A549 (cell line): Measurements from ENCODE around the gene NBEAL2. TPM values are rescaled to one million over a fixed set of nuclear protein-coding genes. Genes with fewer than 3 reads are reported as not detected.

Experiments
- ATAC-seq, 2 experiments: fragments of 200-7000 bp in 1 of 2; fragments of >200 bp in 1 of 2; cut with Nextera tagmentation in 1 of 2; cut with Tn5 transposase in 1 of 2; 3 replicates each; pipeline versions ENCODE4 v1.8.0 to v1.9.1; 2018 to 2020; ENCODE audit warnings: mild to moderate bottlenecking in 1 of 2, moderate library complexity in 1 of 2
- CTCF ChIA-PET: fragments of 300-600 bp; sonication (Branson Sonifier 250); formaldehyde crosslinking; extraction: SDS; loops from one replicate; lab custom pipeline; 2021; ENCODE audit warnings: antibody characterized with exemption, inconsistent platforms; lab: Yijun Ruan, JAX
- POLR2A ChIA-PET: fragments of 350-600 bp; formaldehyde crosslinking; extraction: SDS; loops from one replicate; lab custom pipeline; 2021; ENCODE audit warnings: antibody characterized with exemption, inconsistent platforms; lab: Yijun Ruan, JAX
- DNase-seq, 2 experiments: peaks; one replicate each; pipeline versions ENCODE4 v3.0.0 to v3.0.0-alpha.2; 2011 to 2016; ENCODE audit warnings: low read depth in 1 of 2, low spot score in 1 of 2
- FAIRE-seq: peaks from 2 replicates; lab custom pipeline; 2011; peaks lifted over from hg19 to GRCh38; lab: Jason Lieb, UNC
- H3K27ac ChIP-seq, 2 experiments: fragments of >200 bp; sonication (Bioruptor Twin); formaldehyde crosslinking; 3 replicates each; pipeline ENCODE4 v1.5.1; 2016 to 2017
- H3K4me1 ChIP-seq: fragments of >200 bp; sonication (Bioruptor Twin); formaldehyde crosslinking; 3 replicates; pipeline ENCODE4 v1.6.1; 2016
- H3K4me2 ChIP-seq: fragments of >200 bp; sonication (Bioruptor Twin); formaldehyde crosslinking; 3 replicates; pipeline ENCODE4 v1.6.1; 2016
- H3K4me3 ChIP-seq: fragments of >200 bp; sonication (Bioruptor Twin); formaldehyde crosslinking; 3 replicates; pipeline ENCODE4 v1.5.1; 2016
- H3K9me3 ChIP-seq: fragments of >200 bp; sonication (Bioruptor Twin); formaldehyde crosslinking; 3 replicates; pipeline ENCODE4 v1.6.1; 2016
- EP300 ChIP-seq, 2 experiments: fragments of >200 bp; sonication (Bioruptor Twin); formaldehyde crosslinking; IDR thresholded peaks; 2 replicates in 1 of 2; 3 replicates in 1 of 2; pipeline ENCODE4 v1.6.1; 2016 to 2017
- GATA3 ChIP-seq: IDR thresholded peaks from 2 replicates; pipeline ENCODE4 v1.6.1; 2012; ENCODE audit warnings: borderline replicate concordance
- HDAC2 ChIP-seq: fragments of 200-600 bp; sonication (generic); IDR thresholded peaks from 2 replicates; pipeline ENCODE4 v1.6.1; 2016
- HEYL ChIP-seq: fragments of 250-450 bp; sonication (Bioruptor Pico); IDR thresholded peaks from 2 replicates; pipeline ENCODE4 v1.8.0; 2021; ENCODE audit warnings: mild to moderate bottlenecking, moderate library complexity
- HOXA7 ChIP-seq: fragments of 250-450 bp; sonication (Bioruptor Pico); IDR thresholded peaks from 2 replicates; pipeline ENCODE4 v1.5.0; 2020; ENCODE audit warnings: mild to moderate bottlenecking, moderate library complexity
- JUN ChIP-seq, 2 experiments: fragments of >200 bp; sonication (Bioruptor Twin); formaldehyde crosslinking; IDR thresholded peaks; 2 replicates in 1 of 2; 3 replicates in 1 of 2; pipeline ENCODE4 v1.6.1; 2016 to 2017
- JUNB ChIP-seq: fragments of >200 bp; sonication (Bioruptor Twin); formaldehyde crosslinking; IDR thresholded peaks from 2 replicates; pipeline ENCODE4 v1.6.1; 2016
- KDM1A ChIP-seq: fragments of 200-600 bp; sonication (generic); IDR thresholded peaks from 2 replicates; pipeline ENCODE4 v1.6.1; 2016; ENCODE audit warnings: low read depth, mild to moderate bottlenecking
- MAZ ChIP-seq: fragments of 150-350 bp; IDR thresholded peaks from 2 replicates; pipeline ENCODE4 v1.6.1; 2014; ENCODE audit warnings: antibody characterized with exemption, low read depth, low read length, borderline replicate concordance
- NPAS2 ChIP-seq: fragments of 250-450 bp; sonication (Bioruptor Pico); IDR thresholded peaks from 2 replicates; pipeline ENCODE4 v1.8.0; 2022; ENCODE audit warnings: mild to moderate bottlenecking, moderate library complexity, borderline replicate concordance
- NR3C1 ChIP-seq: fragments of >200 bp; sonication (Bioruptor Twin); formaldehyde crosslinking; IDR thresholded peaks from 3 replicates; pipeline ENCODE4 v1.6.1; 2017
- RAD21 ChIP-seq, 2 experiments: fragments of >200 bp in 1 of 2; sonication (Bioruptor Twin) in 1 of 2; formaldehyde crosslinking in 1 of 2; IDR thresholded peaks in 1 of 2; conservative IDR thresholded peaks in 1 of 2; 2 replicates in 1 of 2; 3 replicates in 1 of 2; pipeline ENCODE4 v1.6.1; 2012 to 2018; ENCODE audit warnings: inconsistent platforms in 1 of 2
- SREBF2 ChIP-seq: fragments of 450-650 bp; IDR thresholded peaks from 2 replicates; pipeline ENCODE4 v1.6.1; 2014; ENCODE audit warnings: mild to moderate bottlenecking, moderate library complexity
- WGBS: methylation state at CpG from one replicate; pipeline ENCODE4 v1.1.6; 2017; ENCODE audit errors: missing lambda C conversion rate; 5-methylcytosine and 5-hydroxymethylcytosine counted together
- polyA plus RNA-seq, 4 experiments: library from polyadenylated mRNA; depleted of rRNA in 3 of 4; stranded (reverse); fragments of >200 nt; fragmentation: RNase III in 1 of 4; extraction: RNeasy Plus Mini Kit Qiagen cat#74134 plus additional on column Dnase treatment in 1 of 4; gene quantifications; 2 replicates in 3 of 4; 3 replicates in 1 of 4; pipeline ENCODE4 v1.2.3, GENCODE V29; 2011 to 2017
- TF ChIP-seq, protein P1 (sequence below): fragments of 150-350 bp; IDR thresholded peaks from 2 replicates; pipeline ENCODE4 v1.6.1; 2014; ENCODE audit warnings: low read depth, mild to moderate bottlenecking, low read length
- TF ChIP-seq, protein P2 (sequence below): fragments of 250-450 bp; sonication (Bioruptor Pico); IDR thresholded peaks from 2 replicates; pipeline ENCODE4 v1.5.0; 2020; ENCODE audit warnings: low read depth, mild to moderate bottlenecking, moderate library complexity
- TF ChIP-seq, protein P3 (sequence below): fragments of >200 bp; sonication (Bioruptor Twin); formaldehyde crosslinking; IDR thresholded peaks from 3 replicates; pipeline ENCODE4 v1.6.1; 2016
- TF ChIP-seq, protein P4 (sequence below): fragments of 200-600 bp; sonication (generic); IDR thresholded peaks from 2 replicates; pipeline ENCODE4 v1.6.1; 2016; ENCODE audit warnings: antibody characterized with exemption, mild to moderate bottlenecking, moderate library complexity

NBEAL2 gene
- polyA plus RNA-seq, 2 of the 4 experiments (the other 2 are of a cell fraction): 9.6 to 47.3 TPM

DNA sequence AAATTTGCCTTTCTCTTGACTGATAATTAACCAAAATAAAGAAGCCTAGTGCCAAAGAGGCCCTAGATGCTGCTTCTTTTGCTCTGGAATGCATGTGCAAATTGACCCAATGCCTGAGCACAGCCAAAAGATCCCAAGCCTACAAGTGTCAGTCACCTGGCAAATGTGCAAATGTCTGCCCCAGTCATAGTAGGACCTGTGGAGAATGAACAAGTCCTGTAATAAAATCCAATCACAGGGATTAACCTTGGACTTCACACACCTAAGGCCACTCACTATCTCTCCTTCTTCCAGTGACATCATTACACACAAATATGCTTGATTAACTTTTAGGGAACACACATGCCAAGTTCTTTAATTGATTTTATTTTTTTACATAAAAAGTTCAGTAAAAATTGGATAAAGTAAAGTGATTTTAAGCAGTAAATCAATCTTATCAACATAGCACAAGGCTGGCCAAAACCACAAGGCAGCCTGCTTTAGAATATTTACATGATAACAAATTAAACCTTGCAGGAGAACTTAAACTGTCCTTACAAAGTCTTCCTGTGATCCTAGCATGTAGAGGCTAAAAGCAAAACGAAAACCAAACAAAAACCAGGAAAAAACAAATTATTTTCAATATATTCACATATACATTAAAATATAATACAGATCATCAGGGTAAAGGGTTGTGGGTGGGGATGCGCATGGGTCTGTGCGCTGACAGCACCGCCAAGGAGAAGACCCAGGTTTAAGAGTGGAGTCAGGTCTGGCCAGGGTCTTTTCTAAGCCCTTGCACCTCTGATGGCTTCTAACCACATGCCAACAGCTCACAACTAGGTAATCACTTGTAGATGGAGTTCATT is 36.8 kb downstream of the NBEAL2 start:
- Histone ChIP-seq H3K4me1 (no peaks in the 10 kb centered on the region), H3K9me3 (no peaks in the 10 kb centered on the region), H3K4me2 (no peak overlapping the region), H3K27ac (no peak overlapping the region), H3K4me3 (no peak overlapping the region)
- WGBS: 88% methylated on average over 4 of the region's 4 CpGs
- TF ChIP-seq MAZ (no peak), NR3C1 (no peak)
- DNase-seq: no peak
- POLR2A ChIA-PET: no interaction called here
- no peak for FAIRE-seq
- CTCF ChIA-PET: interaction anchor here (1.8 kb wide), 1 partner anchor 18 kb away, joined by 4 read pairs; no protein-coding TSS in a partner anchor
- no peak for ATAC-seq

DNA sequence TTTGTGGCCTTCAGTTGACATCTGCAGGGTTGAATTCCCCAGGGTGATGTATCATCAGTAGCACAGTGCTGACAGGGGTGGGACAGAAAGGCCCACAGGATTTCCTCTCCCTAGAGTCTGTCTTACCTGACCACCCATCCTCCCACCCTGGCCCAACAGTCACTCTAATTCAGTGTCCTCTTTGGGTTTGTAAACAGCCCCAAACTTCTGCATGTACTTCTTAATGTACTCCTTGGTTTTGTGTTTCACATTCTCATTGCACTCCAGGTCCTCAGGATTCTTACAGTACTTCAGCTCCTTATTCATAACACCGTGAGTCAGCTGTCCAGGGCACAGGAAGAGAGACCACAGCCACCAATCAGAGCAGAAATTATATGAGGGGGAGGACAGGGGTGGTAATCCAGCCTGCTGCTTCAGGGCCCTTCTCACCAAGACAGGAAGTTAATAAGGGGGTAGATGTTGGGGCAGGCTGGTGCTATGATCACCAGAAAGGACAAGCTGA is 37.5 kb downstream of the NBEAL2 start:
- H3K27ac ChIP-seq: no peak overlapping the region
- ATAC-seq: peak in 1 of 2 experiments; percentile 14; a peak in 1 of 6 replicates
- CTCF ChIA-PET: interaction anchor here (1.8 kb wide), 1 partner anchor 19 kb away, joined by 4 read pairs; no protein-coding TSS in a partner anchor
- no peak for TF ChIP-seq JUNB
- no peak for TF ChIP-seq JUN (IDR thresholded peaks at IDR 0.05)
- TF ChIP-seq, protein P1, sequence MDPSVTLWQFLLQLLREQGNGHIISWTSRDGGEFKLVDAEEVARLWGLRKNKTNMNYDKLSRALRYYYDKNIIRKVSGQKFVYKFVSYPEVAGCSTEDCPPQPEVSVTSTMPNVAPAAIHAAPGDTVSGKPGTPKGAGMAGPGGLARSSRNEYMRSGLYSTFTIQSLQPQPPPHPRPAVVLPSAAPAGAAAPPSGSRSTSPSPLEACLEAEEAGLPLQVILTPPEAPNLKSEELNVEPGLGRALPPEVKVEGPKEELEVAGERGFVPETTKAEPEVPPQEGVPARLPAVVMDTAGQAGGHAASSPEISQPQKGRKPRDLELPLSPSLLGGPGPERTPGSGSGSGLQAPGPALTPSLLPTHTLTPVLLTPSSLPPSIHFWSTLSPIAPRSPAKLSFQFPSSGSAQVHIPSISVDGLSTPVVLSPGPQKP: no peak
- TF ChIP-seq HDAC2: no peak
- no peak for TF ChIP-seq RAD21 (conservative IDR thresholded peaks at IDR 0.05 in 1 of 2, IDR thresholded peaks at IDR 0.05 in 1 of 2)
- no peak for TF ChIP-seq HOXA7 (CRISPR knock-in tag)
- no peak for TF ChIP-seq EP300 (IDR thresholded peaks at IDR 0.05)
- TF ChIP-seq SREBF2: no peak
- TF ChIP-seq KDM1A: no peak
- no peak for TF ChIP-seq HEYL
- TF ChIP-seq, protein P2, sequence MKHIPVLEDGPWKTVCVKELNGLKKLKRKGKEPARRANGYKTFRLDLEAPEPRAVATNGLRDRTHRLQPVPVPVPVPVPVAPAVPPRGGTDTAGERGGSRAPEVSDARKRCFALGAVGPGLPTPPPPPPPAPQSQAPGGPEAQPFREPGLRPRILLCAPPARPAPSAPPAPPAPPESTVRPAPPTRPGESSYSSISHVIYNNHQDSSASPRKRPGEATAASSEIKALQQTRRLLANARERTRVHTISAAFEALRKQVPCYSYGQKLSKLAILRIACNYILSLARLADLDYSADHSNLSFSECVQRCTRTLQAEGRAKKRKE (CRISPR knock-in tag): no peak
- TF ChIP-seq, protein P3, sequence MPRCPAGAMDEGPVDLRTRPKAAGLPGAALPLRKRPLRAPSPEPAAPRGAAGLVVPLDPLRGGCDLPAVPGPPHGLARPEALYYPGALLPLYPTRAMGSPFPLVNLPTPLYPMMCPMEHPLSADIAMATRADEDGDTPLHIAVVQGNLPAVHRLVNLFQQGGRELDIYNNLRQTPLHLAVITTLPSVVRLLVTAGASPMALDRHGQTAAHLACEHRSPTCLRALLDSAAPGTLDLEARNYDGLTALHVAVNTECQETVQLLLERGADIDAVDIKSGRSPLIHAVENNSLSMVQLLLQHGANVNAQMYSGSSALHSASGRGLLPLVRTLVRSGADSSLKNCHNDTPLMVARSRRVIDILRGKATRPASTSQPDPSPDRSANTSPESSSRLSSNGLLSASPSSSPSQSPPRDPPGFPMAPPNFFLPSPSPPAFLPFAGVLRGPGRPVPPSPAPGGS: no peak
- TF ChIP-seq, protein P4, sequence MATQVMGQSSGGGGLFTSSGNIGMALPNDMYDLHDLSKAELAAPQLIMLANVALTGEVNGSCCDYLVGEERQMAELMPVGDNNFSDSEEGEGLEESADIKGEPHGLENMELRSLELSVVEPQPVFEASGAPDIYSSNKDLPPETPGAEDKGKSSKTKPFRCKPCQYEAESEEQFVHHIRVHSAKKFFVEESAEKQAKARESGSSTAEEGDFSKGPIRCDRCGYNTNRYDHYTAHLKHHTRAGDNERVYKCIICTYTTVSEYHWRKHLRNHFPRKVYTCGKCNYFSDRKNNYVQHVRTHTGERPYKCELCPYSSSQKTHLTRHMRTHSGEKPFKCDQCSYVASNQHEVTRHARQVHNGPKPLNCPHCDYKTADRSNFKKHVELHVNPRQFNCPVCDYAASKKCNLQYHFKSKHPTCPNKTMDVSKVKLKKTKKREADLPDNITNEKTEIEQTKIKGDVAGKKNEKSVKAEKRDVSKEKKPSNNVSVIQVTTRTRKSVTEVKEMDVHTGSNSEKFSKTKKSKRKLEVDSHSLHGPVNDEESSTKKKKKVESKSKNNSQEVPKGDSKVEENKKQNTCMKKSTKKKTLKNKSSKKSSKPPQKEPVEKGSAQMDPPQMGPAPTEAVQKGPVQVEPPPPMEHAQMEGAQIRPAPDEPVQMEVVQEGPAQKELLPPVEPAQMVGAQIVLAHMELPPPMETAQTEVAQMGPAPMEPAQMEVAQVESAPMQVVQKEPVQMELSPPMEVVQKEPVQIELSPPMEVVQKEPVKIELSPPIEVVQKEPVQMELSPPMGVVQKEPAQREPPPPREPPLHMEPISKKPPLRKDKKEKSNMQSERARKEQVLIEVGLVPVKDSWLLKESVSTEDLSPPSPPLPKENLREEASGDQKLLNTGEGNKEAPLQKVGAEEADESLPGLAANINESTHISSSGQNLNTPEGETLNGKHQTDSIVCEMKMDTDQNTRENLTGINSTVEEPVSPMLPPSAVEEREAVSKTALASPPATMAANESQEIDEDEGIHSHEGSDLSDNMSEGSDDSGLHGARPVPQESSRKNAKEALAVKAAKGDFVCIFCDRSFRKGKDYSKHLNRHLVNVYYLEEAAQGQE: no peak
- TF ChIP-seq NPAS2 (CRISPR knock-in tag): no peak
- TF ChIP-seq GATA3: no peak
- TF ChIP-seq NR3C1: no peak
- H3K4me3 ChIP-seq: no peak overlapping the region
- H3K4me2 ChIP-seq: no peak overlapping the region
- POLR2A ChIA-PET: interaction anchor here (0.6 kb wide), 1 partner anchor 40 kb away, joined by 6 read pairs; no protein-coding TSS in a partner anchor
- no peak for DNase-seq
- no peak for FAIRE-seq
- no peaks in the 10 kb centered on the region for H3K4me1 ChIP-seq
- H3K9me3 ChIP-seq: no peaks in the 10 kb centered on the region
- WGBS: 75% methylated on average over 1 of the region's 1 CpG
